A549 treated with CORT108297 at 1 μM for 4 hours (cell line): ENCODE data around the gene CATSPER1. TPM values are rescaled to one million over a fixed set of nuclear protein-coding genes. Genes with fewer than 3 reads are reported as not detected.

ENCODE experiments used
- total RNA-seq: library from RNA; stranded (reverse); fragments of 200-300 nt; extraction: Qiagen RNA extraction; gene quantifications from 5 replicates; pipeline ENCODE4 v1.2.3, GENCODE V29; 2022

Gene CATSPER1
- total RNA-seq, result 1.4 to 1.9 TPM (median 1.8 TPM) in 5 replicates

GRCh38 chr11:66026017-66026529, at the start of gene CATSPER1:
Gene CATSPER1, minus strand, starts transcription at chr11:66026479. Its CDS starts 100 bp downstream, at chr11:66026379.

GRCh38 chr11:66069715-66070603, 43.7 kb upstream of the CATSPER1 start, which contains the start of gene PACS1:
Gene PACS1, plus strand, starts transcription at chr11:66070272. Its CDS starts 215 bp downstream, at chr11:66070487.

GRCh38 chr11:66051766-66052663, 25.7 kb upstream of the CATSPER1 start, which contains the start of gene SF3B2:
Gene SF3B2, plus strand, starts transcription at chr11:66052364. Its CDS starts 21 bp downstream, at chr11:66052385.

GRCh38 chr11:66048547-66049323, 22.5 kb upstream of the CATSPER1 start, which contains the start of gene GAL3ST3:
Gene GAL3ST3, minus strand, starts transcription at chr11:66049161. Its CDS starts 3,746 bp downstream, at chr11:66045415.

GRCh38 chr11:66011785-66012303, 14.4 kb downstream of the CATSPER1 start, which contains the start of gene CST6:
Gene CST6, plus strand, starts transcription at chr11:66012008. Its CDS starts 37 bp downstream, at chr11:66012045.

GRCh38 chr11:66001942-66002647, 24.2 kb downstream of the CATSPER1 start, which contains the start of the genes BANF1 and EIF1AD:
Gene BANF1, plus strand, starts transcription at chr11:66002503. Its CDS starts 748 bp downstream, at chr11:66003251.
Gene EIF1AD, minus strand, starts transcription at chr11:66002157. Its CDS starts 1,768 bp downstream, at chr11:66000389.

Other genes starting within 250 kb of the CATSPER1 start
- gene AP5B1, start 245.5 kb downstream of the CATSPER1 start, total RNA-seq, result 7.6 to 13.5 TPM (median 11.9 TPM) in 5 replicates
- gene OVOL1, start 239.4 kb downstream of the CATSPER1 start, total RNA-seq, result 0.02 to 0.09 TPM (median 0.07 TPM) in 3 of 5 replicates, not detected in the others
- gene SNX32, start 192.5 kb downstream of the CATSPER1 start, total RNA-seq, result 0.06 to 0.27 TPM (median 0.08 TPM) in 3 of 5 replicates, not detected in the others
- 1,930 to 2,323 TPM (median 2,279 TPM) in 5 replicates for gene CFL1, start 168.3 kb downstream of the CATSPER1 start, total RNA-seq
- 25.2 to 36.4 TPM (median 34.5 TPM) in 5 replicates for gene MUS81, start 166.0 kb downstream of the CATSPER1 start, total RNA-seq
- 0.77 to 1.4 TPM (median 1.2 TPM) in 5 replicates for gene EFEMP2, start 153.7 kb downstream of the CATSPER1 start, total RNA-seq
- 0.06 to 0.16 TPM in 2 of 5 replicates, not detected in the others for gene CTSW, start 146.6 kb downstream of the CATSPER1 start, total RNA-seq
- 71.8 to 97.2 TPM (median 89.4 TPM) in 5 replicates for gene FIBP, start 138.0 kb downstream of the CATSPER1 start, total RNA-seq
- 24.4 to 53.2 TPM (median 49.6 TPM) in 5 replicates for gene CCDC85B, start 135.8 kb downstream of the CATSPER1 start, total RNA-seq
- gene FOSL1, start 126.1 kb downstream of the CATSPER1 start, total RNA-seq, result 148 to 236 TPM (median 164 TPM) in 5 replicates
- 40.6 to 65.5 TPM (median 61.3 TPM) in 5 replicates for gene C11orf68, start 107.4 kb downstream of the CATSPER1 start, total RNA-seq
- gene DRAP1, start 107.1 kb downstream of the CATSPER1 start, total RNA-seq, result 196 to 277 TPM (median 239 TPM) in 5 replicates
- gene TSGA10IP, start 81.0 kb downstream of the CATSPER1 start, total RNA-seq, result not detected in 5 replicates
- 46.6 to 64.2 TPM (median 61.5 TPM) in 5 replicates for gene SART1, start 64.7 kb downstream of the CATSPER1 start, total RNA-seq
- 37.5 to 48.4 TPM (median 38.6 TPM) in 5 replicates for gene EIF1AD, start 24.3 kb downstream of the CATSPER1 start, total RNA-seq
- 385 to 515 TPM (median 496 TPM) in 5 replicates for gene BANF1, start 24.0 kb downstream of the CATSPER1 start, total RNA-seq
- not detected in 5 replicates for gene CST6, start 14.5 kb downstream of the CATSPER1 start, total RNA-seq
- not detected in 5 replicates for gene GAL3ST3, start 22.7 kb upstream of the CATSPER1 start, total RNA-seq
- gene SF3B2, start 25.9 kb upstream of the CATSPER1 start, total RNA-seq, result 166 to 184 TPM (median 170 TPM) in 5 replicates
- gene PACS1, start 43.8 kb upstream of the CATSPER1 start, total RNA-seq, result 48.9 to 85.2 TPM (median 76.8 TPM) in 5 replicates
- gene KLC2, start 231.2 kb upstream of the CATSPER1 start, total RNA-seq, result 38.4 to 49.2 TPM (median 46.1 TPM) in 5 replicates
- 123 to 151 TPM (median 149 TPM) in 5 replicates for gene RAB1B, start 242.2 kb upstream of the CATSPER1 start, total RNA-seq